HG02973 (cell line): ENCODE results near the gene SERPINI2.
"Not testable (repeated sequence)": the region's sequence is repeated elsewhere in the genome, so short reads cannot be mapped to it uniquely, and the experiment has no call there.

Experiments
- ATAC-seq: cut with Tn5 transposase; IDR thresholded peaks from one replicate; pipeline ENCODE4 v1.9.1; 2021; ENCODE audit warnings: moderate library complexity; ENCODE audit not compliant: unreplicated experiment

The SERPINI2 gene

GRCh38 chr3:167450675-167451074 is 23.2 kb downstream of the SERPINI2 start:
- no peak for ATAC-seq

GRCh38 chr3:167450195-167450594 is 23.6 kb downstream of the SERPINI2 start:
- no peak for ATAC-seq

- no peak for ATAC-seq
Observed at GRCh38 chr3:167445491-167445890, 28.4 kb downstream of the SERPINI2 start.

GRCh38 chr3:167441256-167441655 is 32.6 kb downstream of the SERPINI2 start:
- no peak for ATAC-seq

GRCh38 chr3:167437428-167438139 is 36.3 kb downstream of the SERPINI2 start:
- no peak for ATAC-seq

- not testable (repeated sequence) for ATAC-seq
Observed at GRCh38 chr3:167426962-167427361, 46.9 kb downstream of the SERPINI2 start.

- ATAC-seq: not testable (repeated sequence)
Observed at GRCh38 chr3:167422396-167422795, 51.4 kb downstream of the SERPINI2 start.

- ATAC-seq: no peak
Observed at GRCh38 chr3:167409611-167410010, 64.2 kb downstream of the SERPINI2 start.

GRCh38 chr3:167406876-167407492 is 66.9 kb downstream of the SERPINI2 start:
- no peak for ATAC-seq

GRCh38 chr3:167397826-167398225 is 76.0 kb downstream of the SERPINI2 start:
- ATAC-seq: no peak

GRCh38 chr3:167396075-167396474 is 77.8 kb downstream of the SERPINI2 start:
- no peak for ATAC-seq

GRCh38 chr3:167394003-167394402 is 79.8 kb downstream of the SERPINI2 start:
- ATAC-seq: no peak
